HepG2 (cell line): ENCODE results near the gene MED9. TPM values are rescaled to one million over a fixed set of nuclear protein-coding genes. Genes with fewer than 3 reads are reported as not detected.

Source experiments
- CEBPZ ChIP-seq: IDR thresholded peaks from 2 replicates; pipeline ENCODE4 v1.6.1; 2012; ENCODE audit warnings: low read length, improper control_type of control experiment
- CREBL2 ChIP-seq: sonication (generic); formaldehyde crosslinking; IDR thresholded peaks from 2 replicates; pipeline ENCODE4 v1.8.1; 2023; ENCODE audit warnings: missing genetic modification reagents, mild to moderate bottlenecking, borderline replicate concordance
- ETV6 ChIP-seq: sonication (generic); formaldehyde crosslinking; conservative IDR thresholded peaks from 2 replicates; pipeline ENCODE4 v1.4.0; 2020; ENCODE audit warnings: missing genetic modification reagents
- MIXL1 ChIP-seq: IDR thresholded peaks from 2 replicates; pipeline ENCODE4 v1.6.1; 2016
- PAX8 ChIP-seq: sonication (generic); formaldehyde crosslinking; IDR thresholded peaks from 2 replicates; pipeline ENCODE4 v1.8.0; 2022; ENCODE audit warnings: mild to moderate bottlenecking, missing genetic modification reagents, borderline replicate concordance
- SALL1 ChIP-seq: sonication (generic); formaldehyde crosslinking; IDR thresholded peaks from 2 replicates; pipeline ENCODE4 v1.8.0; 2022; ENCODE audit warnings: mild to moderate bottlenecking, missing genetic modification reagents
- TBX3 ChIP-seq: fragments of 450-650 bp; IDR thresholded peaks from 2 replicates; pipeline ENCODE4 v1.6.1; 2017; ENCODE audit warnings: antibody characterized with exemption, mild to moderate bottlenecking, inconsistent platforms, borderline replicate concordance
- ZBTB39 ChIP-seq: sonication (generic); formaldehyde crosslinking; IDR thresholded peaks from 2 replicates; pipeline ENCODE4 v1.5.0; 2020; ENCODE audit warnings: missing genetic modification reagents
- ZNF672 ChIP-seq: sonication (generic); formaldehyde crosslinking; IDR thresholded peaks from 2 replicates; pipeline ENCODE4 v1.8.1; 2022; ENCODE audit warnings: missing genetic modification reagents
- ZSCAN21 ChIP-seq: sonication (generic); formaldehyde crosslinking; IDR thresholded peaks from 2 replicates; pipeline ENCODE4 v1.8.0; 2022; ENCODE audit warnings: mild to moderate bottlenecking, missing genetic modification reagents, moderate library complexity, borderline replicate concordance
- ZXDC ChIP-seq: sonication (generic); formaldehyde crosslinking; IDR thresholded peaks from 2 replicates; pipeline ENCODE4 v1.5.0; 2020; ENCODE audit warnings: mild to moderate bottlenecking, missing genetic modification reagents
- polyA plus RNA-seq, 8 experiments: library from polyadenylated mRNA; depleted of rRNA in 3 of 8; stranded (reverse) in 7 of 8; unstranded in 1 of 8; fragments of >200 nt; fragmentation: Illumina TruSeq in 4 of 8; extraction: Trizol in 4 of 8; gene quantifications; 2 replicates each; pipeline versions ENCODE4 v1.2.1 to v1.2.3, GENCODE V29; 2011 to 2016; ENCODE audit warnings: low read depth in 4 of 8, missing spikeins in 1 of 8, mixed read lengths in 1 of 8; ENCODE audit not compliant: insufficient read depth in 1 of 8
- total RNA-seq, 5 experiments: library from RNA; depleted of rRNA; stranded (reverse); fragments of >200 nt; fragmentation: Illumina TruSeq; extraction: Trizol; gene quantifications; 2 replicates each; pipeline ENCODE4 v1.2.3, GENCODE V29; 2016; ENCODE audit warnings: low read depth in 1 of 5

The MED9 gene
- total and polyA plus RNA-seq, 2 of the 13 experiments (the other 11 are each of a cell fraction or from before 2014, with no cell fraction given): 11.9 to 15.1 TPM

- TF ChIP-seq ZBTB39 (CRISPR knock-in tag) (no peak), TBX3 (no peak), CEBPZ (no peak), ZSCAN21 (CRISPR knock-in tag) (no peak), ZNF672 (no peak), ZXDC (CRISPR knock-in tag) (no peak), MIXL1 (no peak), CREBL2 (CRISPR knock-in tag) (no peak), SALL1 (no peak; the same call in 1 of the 2 replicates), ETV6 (CRISPR knock-in tag) (no peak), PAX8 (CRISPR knock-in tag) (no peak)
Observed at GRCh38 chr17:17435323-17435722, 41.5 kb upstream of the MED9 start (continued).
